Peyer's patch (tissue), 4 donors: ENCODE measurements around the gene MAD1L1.

Experiments
- POLR2A ChIP-seq, 2 donors: fragments of 450-650 bp; IDR thresholded peaks; one replicate each; pipeline ENCODE4 v1.5.1; 2017; ENCODE audit warnings: antibody characterized with exemption in 2 of 2, mild to moderate bottlenecking in 2 of 2, moderate library complexity in 2 of 2
- TF ChIP-seq, protein P1 (sequence below), 6 experiments: fragments of 450-650 bp in 4 of 6; fragments of 200-600 bp in 2 of 6; sonication (generic) in 1 of 6; IDR thresholded peaks; one replicate each; pipeline ENCODE4 v1.5.1; 2017 to 2019; ENCODE audit warnings: antibody characterized with exemption in 6 of 6, mild to moderate bottlenecking in 3 of 6, moderate library complexity in 1 of 6

DNA sequence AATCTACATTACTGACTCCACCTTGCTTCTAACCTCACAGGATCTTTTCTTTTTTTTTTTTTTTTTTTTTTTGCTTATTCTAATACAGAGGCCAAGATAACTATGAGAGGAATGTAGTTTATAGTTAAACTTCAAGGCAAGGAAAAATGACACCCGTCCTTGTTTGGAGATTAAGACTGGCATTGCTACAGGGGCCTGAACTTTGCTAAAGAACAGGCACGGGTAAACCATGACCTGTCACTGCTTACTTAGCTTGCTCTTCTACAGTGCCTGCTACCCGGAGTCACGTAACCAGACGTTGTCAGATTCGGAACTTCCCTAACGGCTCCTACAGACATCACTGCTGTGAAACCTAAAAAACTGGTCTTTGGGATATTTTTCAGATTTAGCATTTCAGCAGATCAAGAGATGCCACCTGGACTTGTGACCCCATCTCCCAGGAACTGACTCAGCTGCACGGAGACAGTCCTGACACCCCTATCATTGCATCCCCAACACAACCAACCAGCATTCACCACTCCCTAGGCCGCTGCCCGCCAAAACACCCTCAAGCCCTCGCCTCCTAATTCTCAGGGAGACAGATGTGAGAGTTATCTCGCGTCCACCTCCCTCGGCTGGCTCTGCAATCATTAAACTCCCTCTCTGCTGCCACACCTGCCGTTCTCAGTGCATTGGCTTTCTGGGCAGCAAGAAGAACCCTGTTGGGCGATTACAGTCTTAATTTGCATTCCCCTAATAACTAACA is 27.5 kb downstream of the MAD1L1 start:
- TF ChIP-seq, protein P1, sequence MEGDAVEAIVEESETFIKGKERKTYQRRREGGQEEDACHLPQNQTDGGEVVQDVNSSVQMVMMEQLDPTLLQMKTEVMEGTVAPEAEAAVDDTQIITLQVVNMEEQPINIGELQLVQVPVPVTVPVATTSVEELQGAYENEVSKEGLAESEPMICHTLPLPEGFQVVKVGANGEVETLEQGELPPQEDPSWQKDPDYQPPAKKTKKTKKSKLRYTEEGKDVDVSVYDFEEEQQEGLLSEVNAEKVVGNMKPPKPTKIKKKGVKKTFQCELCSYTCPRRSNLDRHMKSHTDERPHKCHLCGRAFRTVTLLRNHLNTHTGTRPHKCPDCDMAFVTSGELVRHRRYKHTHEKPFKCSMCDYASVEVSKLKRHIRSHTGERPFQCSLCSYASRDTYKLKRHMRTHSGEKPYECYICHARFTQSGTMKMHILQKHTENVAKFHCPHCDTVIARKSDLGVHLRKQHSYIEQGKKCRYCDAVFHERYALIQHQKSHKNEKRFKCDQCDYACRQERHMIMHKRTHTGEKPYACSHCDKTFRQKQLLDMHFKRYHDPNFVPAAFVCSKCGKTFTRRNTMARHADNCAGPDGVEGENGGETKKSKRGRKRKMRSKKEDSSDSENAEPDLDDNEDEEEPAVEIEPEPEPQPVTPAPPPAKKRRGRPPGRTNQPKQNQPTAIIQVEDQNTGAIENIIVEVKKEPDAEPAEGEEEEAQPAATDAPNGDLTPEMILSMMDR (IDR thresholded peaks at IDR 0.05) = no peak
- no peak for TF ChIP-seq POLR2A (IDR thresholded peaks at IDR 0.05)
